Measurements from ENCODE around the gene PMS2. TPM values are rescaled to one million over a fixed set of nuclear protein-coding genes. Genes with fewer than 3 reads are reported as not detected.

The PMS2 gene
- total RNA-seq, 2 experiments from 2014 or later = 24.0 to 24.6 TPM

GRCh38 chr7:6028563-6028962 lies 19.7 kb upstream of the PMS2 start:
- ChIA-PET CTCF (interaction anchor here (1.4 kb wide), 1 partner anchor 13 kb away, joined by 4 read pairs; no protein-coding TSS in a partner anchor), POLR2A (no interaction called here)
- Mint-ChIP-seq H3K36me3 (ENCODE audit: low read depth) (peaks cover 58% of the 10 kb centered on the region), H3K4me1 (peaks cover 38% of the 10 kb centered on the region), H3K9me3 (no peaks in the 10 kb centered on the region), H3K27ac (no peak overlapping the region), H3K27me3 (no peaks in the 10 kb centered on the region), H3K4me3 (no peak overlapping the region)
- DNase-seq = no peak

DNA sequence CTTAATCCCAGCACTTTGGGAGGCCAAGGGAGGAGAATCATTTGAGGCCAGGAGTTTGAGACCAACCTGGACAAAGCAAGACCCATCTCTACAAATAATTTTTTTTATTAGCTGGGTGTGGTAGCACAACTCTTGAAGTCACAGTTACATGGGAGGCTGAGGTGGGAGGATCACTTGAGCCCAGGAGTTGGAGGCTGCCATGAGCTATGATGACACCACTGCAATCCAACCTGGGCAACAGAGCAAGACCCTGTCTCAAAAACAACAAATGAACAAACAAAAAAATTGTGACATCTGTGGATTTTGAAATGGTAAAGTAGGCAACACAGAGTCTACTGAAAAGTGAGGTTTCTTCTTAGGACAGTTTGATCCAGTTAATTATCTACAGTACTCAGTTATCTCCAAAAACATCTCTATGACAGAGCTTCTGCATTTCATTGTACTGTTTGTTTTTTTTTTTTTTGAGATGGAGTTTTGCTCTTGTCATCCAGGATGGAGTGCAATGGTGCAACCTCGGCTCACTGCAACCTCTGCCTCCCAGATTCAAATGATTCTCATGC lies 19.0 kb upstream of the PMS2 start:
- CTCF ChIA-PET = interaction anchor here (0.5 to 1.4 kb wide), 3 partner anchors 13 to 107 kb away, joined by 3 to 4 read pairs (median 4); no protein-coding TSS in a partner anchor
- peaks cover 60% of the 10 kb centered on the region for H3K36me3 Mint-ChIP-seq (ENCODE audit: low read depth)
- no peak overlapping the region for H3K4me3 Mint-ChIP-seq
- POLR2A ChIA-PET = no interaction called here
- H3K9me3 Mint-ChIP-seq = no peaks in the 10 kb centered on the region
- H3K4me1 Mint-ChIP-seq = peaks cover 38% of the 10 kb centered on the region
- no peaks in the 10 kb centered on the region for H3K27me3 Mint-ChIP-seq
- H3K27ac Mint-ChIP-seq = peak overlapping the region; percentile 92
- no peak for DNase-seq

DNA sequence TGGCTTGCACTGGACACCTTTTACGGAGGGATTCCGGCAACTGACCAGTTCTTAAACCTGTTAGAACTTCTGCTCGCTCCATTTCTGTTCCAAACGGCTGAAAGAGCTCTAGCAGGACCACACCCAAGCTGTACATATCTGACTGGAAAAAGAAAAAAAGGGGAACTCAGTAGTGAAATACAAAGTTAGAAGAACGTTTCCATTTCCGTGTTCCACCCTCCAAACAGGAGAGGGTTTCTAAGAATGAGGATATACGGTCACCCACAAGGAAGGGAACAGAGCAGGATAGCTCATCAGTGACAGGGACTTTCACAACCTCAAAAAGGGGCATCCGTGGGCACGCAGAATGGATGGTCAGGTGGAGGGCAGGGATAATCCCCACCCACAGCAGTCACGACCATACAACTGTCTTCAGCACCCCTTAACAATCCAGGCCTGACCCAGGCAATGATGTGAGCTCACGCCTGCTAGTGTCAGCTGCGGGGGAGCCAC lies 18.0 kb upstream of the PMS2 start:
- Mint-ChIP-seq H3K36me3 (ENCODE audit: low read depth) (peaks cover 67% of the 10 kb centered on the region), H3K4me1 (peaks cover 32% of the 10 kb centered on the region), H3K27me3 (no peaks in the 10 kb centered on the region), H3K9me3 (no peaks in the 10 kb centered on the region), H3K27ac (peak overlapping the region; percentile 92), H3K4me3 (peak overlapping the region; percentile 78)
- DNase-seq = no peak
- ChIA-PET POLR2A (interaction anchor here (1.0 kb wide), 1 partner anchor 11 kb away, joined by 3 read pairs; no protein-coding TSS in a partner anchor), CTCF (interaction anchor here (1.0 to 2.3 kb wide), 4 partner anchors 11 to 108 kb away, joined by 3 to 8 read pairs (median 4); partner anchors contain the start of genes AIMP2 and PMS2)

GRCh38 chr7:6026011-6026819 lies 17.4 kb upstream of the PMS2 start:
- Mint-ChIP-seq H3K36me3 (ENCODE audit: low read depth) (peaks cover 69% of the 10 kb centered on the region), H3K27ac (peak overlapping the region; percentile 92), H3K4me3 (peak overlapping the region; percentile 78), H3K9me3 (no peaks in the 10 kb centered on the region), H3K4me1 (peaks cover 27% of the 10 kb centered on the region), H3K27me3 (no peaks in the 10 kb centered on the region)
- CTCF ChIA-PET = interaction anchor here (0.5 to 2.3 kb wide), 4 partner anchors 11 to 350 kb away, joined by 3 to 8 read pairs (median 4); partner anchors contain the start of genes AIMP2 and PMS2
- POLR2A ChIA-PET = interaction anchor here (1.0 kb wide), 1 partner anchor 11 kb away, joined by 3 read pairs; no protein-coding TSS in a partner anchor
- peak; percentile 84 for DNase-seq

- ChIA-PET POLR2A (no interaction called here), CTCF (interaction anchor here (0.6 to 1.1 kb wide), 3 partner anchors 9 to 12 kb away, joined by 3 read pairs; no protein-coding TSS in a partner anchor)
- Mint-ChIP-seq H3K36me3 (ENCODE audit: low read depth) (peaks cover 77% of the 10 kb centered on the region), H3K27me3 (no peaks in the 10 kb centered on the region), H3K9me3 (no peaks in the 10 kb centered on the region), H3K4me3 (no peak overlapping the region), H3K27ac (peak overlapping the region; percentile 32), H3K4me1 (peaks cover 27% of the 10 kb centered on the region)
- no peak for DNase-seq
Observed at GRCh38 chr7:6023974-6024435, 15.2 kb upstream of the PMS2 start.

GRCh38 chr7:6022707-6023106 lies 13.9 kb upstream of the PMS2 start:
- no peak overlapping the region for H3K27ac Mint-ChIP-seq
- CTCF ChIA-PET = interaction anchor here (1.2 kb wide), 1 partner anchor 25 kb away, joined by 3 read pairs; no protein-coding TSS in a partner anchor
- POLR2A ChIA-PET = no interaction called here
- H3K4me3 Mint-ChIP-seq = no peak overlapping the region
- DNase-seq = no peak
- peaks cover 22% of the 10 kb centered on the region for H3K4me1 Mint-ChIP-seq
- H3K27me3 Mint-ChIP-seq = no peaks in the 10 kb centered on the region
- peaks cover 68% of the 10 kb centered on the region for H3K36me3 Mint-ChIP-seq (ENCODE audit: low read depth)
- no peaks in the 10 kb centered on the region for H3K9me3 Mint-ChIP-seq

DNA sequence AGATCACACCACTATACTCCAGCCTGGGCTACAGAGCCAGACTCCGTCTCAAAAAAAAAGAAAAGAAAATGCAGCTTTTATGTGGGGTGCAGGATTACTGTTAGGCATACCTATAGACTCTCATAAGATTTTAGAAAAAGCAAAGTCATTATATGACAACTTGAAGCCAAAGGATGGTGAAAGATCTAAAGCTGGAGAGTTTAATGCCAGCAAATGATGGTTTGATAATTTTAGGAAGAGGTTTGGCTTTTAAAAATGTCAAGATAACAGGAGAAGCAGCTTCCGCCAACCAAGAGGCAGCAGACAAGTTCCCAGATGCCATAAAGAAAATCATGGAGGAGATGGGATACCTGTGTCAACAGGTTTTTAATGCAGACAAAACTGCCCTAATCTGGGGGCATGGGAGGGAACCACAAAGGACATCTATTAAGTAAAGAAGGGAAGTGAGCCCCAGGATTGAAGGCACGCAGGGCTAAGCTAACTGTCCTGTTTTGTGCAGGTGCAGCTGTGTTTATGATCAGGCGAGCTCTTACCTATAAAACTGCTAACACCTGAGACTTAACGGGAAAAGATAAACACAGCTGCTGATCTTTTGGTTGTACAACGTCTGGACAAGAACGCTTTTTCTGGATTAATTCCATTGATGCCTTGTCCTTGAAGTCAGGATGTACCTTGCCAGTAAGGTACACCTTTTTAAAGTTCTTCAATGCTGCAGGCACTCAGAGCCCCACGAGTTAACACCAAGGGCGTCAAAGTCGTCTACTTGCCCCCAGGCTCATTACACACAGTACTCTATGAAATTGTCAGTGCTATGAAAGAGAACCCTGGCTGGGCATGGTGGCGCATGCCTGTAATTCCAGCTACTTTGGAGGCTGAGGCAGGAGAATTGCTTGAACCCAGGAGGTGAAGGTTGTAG lies 11.8 kb upstream of the PMS2 start:
- Mint-ChIP-seq H3K9me3 (no peaks in the 10 kb centered on the region), H3K36me3 (ENCODE audit: low read depth) (peaks cover 63% of the 10 kb centered on the region), H3K27ac (peak overlapping the region; percentile 1)

DNA sequence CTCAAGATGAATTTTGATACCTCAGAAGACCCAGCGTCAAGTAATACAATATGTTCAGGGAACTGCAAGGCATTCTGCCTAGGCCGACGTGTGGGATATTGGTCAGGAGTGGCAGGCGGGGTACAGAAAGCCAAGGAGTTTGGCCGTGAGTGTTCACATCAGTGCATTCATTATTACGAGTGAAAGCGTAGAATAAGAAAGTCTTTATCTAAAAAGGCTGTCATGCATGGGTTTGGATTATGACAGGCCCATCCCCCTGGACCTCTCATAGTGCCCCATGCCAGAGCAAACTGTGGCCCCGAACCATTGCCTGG lies 7.8 kb upstream of the PMS2 start:
- Mint-ChIP-seq H3K27me3 (no peaks in the 10 kb centered on the region), H3K4me1 (peaks cover 18% of the 10 kb centered on the region), H3K36me3 (ENCODE audit: low read depth) (peaks cover 47% of the 10 kb centered on the region), H3K9me3 (no peaks in the 10 kb centered on the region), H3K27ac (no peak overlapping the region), H3K4me3 (no peak overlapping the region)
- ChIA-PET CTCF (no interaction called here), POLR2A (no interaction called here)
- no peak for DNase-seq

More for the DNA sequence above, 11.8 kb upstream of the PMS2 start:
- CTCF ChIA-PET = interaction anchor here (1.0 to 1.3 kb wide), 2 partner anchors 13 to 23 kb away, joined by 3 to 4 read pairs; no protein-coding TSS in a partner anchor
- H3K4me3 Mint-ChIP-seq = no peak overlapping the region
- no peak for DNase-seq
- POLR2A ChIA-PET = no interaction called here
- H3K4me1 Mint-ChIP-seq = peaks cover under 1% of the 10 kb centered on the region
- H3K27me3 Mint-ChIP-seq = no peaks in the 10 kb centered on the region

DNA sequence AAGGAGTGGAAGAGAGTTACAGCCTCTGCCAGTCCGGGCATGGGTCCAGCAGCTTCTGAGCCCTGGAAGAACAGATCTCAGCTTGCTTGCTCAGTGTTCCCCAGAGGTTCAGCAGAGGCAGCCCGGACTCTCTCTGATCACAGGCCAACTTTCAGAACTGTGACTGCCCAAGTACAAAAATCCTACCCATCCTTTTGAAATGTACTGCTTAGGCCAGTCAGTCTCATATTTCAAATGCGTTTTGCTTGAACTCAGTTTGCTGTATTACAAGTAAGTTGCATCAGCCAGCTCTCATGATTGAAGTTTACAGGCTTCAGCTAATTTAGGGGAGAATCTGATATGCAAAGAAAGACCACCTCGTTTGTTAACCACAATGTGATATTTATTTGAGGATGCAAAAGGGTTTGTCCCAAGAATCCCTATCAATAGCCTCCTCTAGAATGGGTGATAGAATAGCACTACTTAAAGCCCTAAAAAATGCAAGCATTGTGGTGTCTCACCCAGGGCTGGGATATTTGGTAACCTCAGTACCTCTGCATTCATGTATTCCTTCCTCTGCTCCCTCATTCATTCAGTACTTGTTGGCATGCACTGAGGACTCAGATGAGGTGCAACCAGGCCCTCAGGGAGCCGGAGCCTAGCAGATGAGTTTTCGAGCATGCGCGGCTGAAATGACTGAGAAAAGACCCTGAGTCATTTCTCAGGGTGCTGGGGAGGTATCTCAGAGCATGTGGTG lies 7.2 kb upstream of the PMS2 start:
- Mint-ChIP-seq H3K9me3 (no peaks in the 10 kb centered on the region), H3K4me3 (no peak overlapping the region), H3K27me3 (no peaks in the 10 kb centered on the region), H3K36me3 (ENCODE audit: low read depth) (peaks cover 46% of the 10 kb centered on the region), H3K27ac (peak overlapping the region; percentile 63), H3K4me1 (peaks cover 23% of the 10 kb centered on the region)
- no peak for DNase-seq
- ChIA-PET CTCF (interaction anchor here (0.9 to 1.0 kb wide), 3 partner anchors 8 to 12 kb away, joined by 3 read pairs; no protein-coding TSS in a partner anchor), POLR2A (interaction anchor here (1.0 kb wide), 1 partner anchor 10 kb away, joined by 3 read pairs; no protein-coding TSS in a partner anchor)

- ChIA-PET POLR2A (no interaction called here), CTCF (interaction anchor here (0.6 to 1.0 kb wide), 3 partner anchors 12 to 23 kb away, joined by 3 to 5 read pairs (median 3); no protein-coding TSS in a partner anchor)
- Mint-ChIP-seq H3K36me3 (ENCODE audit: low read depth) (peaks cover 29% of the 10 kb centered on the region), H3K4me1 (peaks cover 33% of the 10 kb centered on the region), H3K4me3 (no peak overlapping the region), H3K27me3 (no peaks in the 10 kb centered on the region), H3K27ac (no peak overlapping the region), H3K9me3 (no peaks in the 10 kb centered on the region)
- no peak for DNase-seq
Observed at GRCh38 chr7:6012355-6013104, 3.7 kb upstream of the PMS2 start.

GRCh38 chr7:6011541-6011940 lies 2.7 kb upstream of the PMS2 start:
- CTCF ChIA-PET = interaction anchor here (1.0 kb wide), 2 partner anchors 21 to 22 kb away, joined by 3 to 5 read pairs; no protein-coding TSS in a partner anchor
- Mint-ChIP-seq H3K36me3 (ENCODE audit: low read depth) (peaks cover 23% of the 10 kb centered on the region), H3K9me3 (no peaks in the 10 kb centered on the region), H3K27me3 (no peaks in the 10 kb centered on the region), H3K27ac (no peak overlapping the region), H3K4me3 (no peak overlapping the region), H3K4me1 (peaks cover 40% of the 10 kb centered on the region)
- DNase-seq = no peak
- POLR2A ChIA-PET = no interaction called here

All from activated CD4-positive, alpha-beta T cell treated with anti-CD3 and anti-CD28 coated beads, Interleukin-2, amount 10 ng/mL, durations not matched to agents 7 days and 5 days (primary cell).